ENCODE data around the gene PTPRK.

Gene PTPRK

GRCh38 chr6:128316258-128316929 is 204.0 kb downstream of the PTPRK start:
- H3K27ac ChIP-seq (ENCODE audit: low read depth, low read length), result peak overlapping the region; percentile 62
- no peak overlapping the region for H3K9ac ChIP-seq (ENCODE audit: low read depth, low read length)
- H3K4me3 ChIP-seq (ENCODE audit: low read depth, low read length), result 0 out of 2 replicates have a peak overlapping the region, but pooled peaks have one; percentile 5
- no peaks in the 10 kb centered on the region for H3K36me3 ChIP-seq (ENCODE audit: control insufficient read depth, insufficient read depth, low read length)
- H3K27me3 ChIP-seq (ENCODE audit: control insufficient read depth, insufficient read depth, low read length), result no peaks in the 10 kb centered on the region
- H3K4me1 ChIP-seq (ENCODE audit: control insufficient read depth, insufficient read depth, low read length), result peaks cover 71% of the 10 kb centered on the region
- no peaks in the 10 kb centered on the region for H3K9me3 ChIP-seq (ENCODE audit: control insufficient read depth, insufficient read depth, low read length)

- H3K9ac ChIP-seq (ENCODE audit: low read depth, low read length), result no peak overlapping the region
- no peaks in the 10 kb centered on the region for H3K9me3 ChIP-seq (ENCODE audit: control insufficient read depth, insufficient read depth, low read length)
- H3K36me3 ChIP-seq (ENCODE audit: control insufficient read depth, insufficient read depth, low read length), result no peaks in the 10 kb centered on the region
- no peak overlapping the region for H3K27ac ChIP-seq (ENCODE audit: low read depth, low read length)
- no peak overlapping the region for H3K4me3 ChIP-seq (ENCODE audit: low read depth, low read length)
- no peaks in the 10 kb centered on the region for H3K27me3 ChIP-seq (ENCODE audit: control insufficient read depth, insufficient read depth, low read length)
- H3K4me1 ChIP-seq (ENCODE audit: control insufficient read depth, insufficient read depth, low read length), result peaks cover 75% of the 10 kb centered on the region
Measured at GRCh38 chr6:128314190-128314589, 206.2 kb downstream of the PTPRK start.

- peaks cover 59% of the 10 kb centered on the region for H3K4me1 ChIP-seq (ENCODE audit: control insufficient read depth, insufficient read depth, low read length)
- no peaks in the 10 kb centered on the region for H3K27me3 ChIP-seq (ENCODE audit: control insufficient read depth, insufficient read depth, low read length)
- H3K36me3 ChIP-seq (ENCODE audit: control insufficient read depth, insufficient read depth, low read length), result no peaks in the 10 kb centered on the region
- H3K9ac ChIP-seq (ENCODE audit: low read depth, low read length), result no peak overlapping the region
- H3K9me3 ChIP-seq (ENCODE audit: control insufficient read depth, insufficient read depth, low read length), result no peaks in the 10 kb centered on the region
- H3K4me3 ChIP-seq (ENCODE audit: low read depth, low read length), result no peak overlapping the region
- H3K27ac ChIP-seq (ENCODE audit: low read depth, low read length), result no peak overlapping the region
Measured at GRCh38 chr6:128311944-128312570, 208.3 kb downstream of the PTPRK start.

GRCh38 chr6:128310451-128310850 is 209.9 kb downstream of the PTPRK start:
- no peaks in the 10 kb centered on the region for H3K36me3 ChIP-seq (ENCODE audit: control insufficient read depth, insufficient read depth, low read length)
- H3K4me1 ChIP-seq (ENCODE audit: control insufficient read depth, insufficient read depth, low read length), result peaks cover 45% of the 10 kb centered on the region
- H3K4me3 ChIP-seq (ENCODE audit: low read depth, low read length), result no peak overlapping the region
- H3K9ac ChIP-seq (ENCODE audit: low read depth, low read length), result no peak overlapping the region
- no peaks in the 10 kb centered on the region for H3K27me3 ChIP-seq (ENCODE audit: control insufficient read depth, insufficient read depth, low read length)
- no peaks in the 10 kb centered on the region for H3K9me3 ChIP-seq (ENCODE audit: control insufficient read depth, insufficient read depth, low read length)
- no peak overlapping the region for H3K27ac ChIP-seq (ENCODE audit: low read depth, low read length)

GRCh38 chr6:128307671-128308070 is 212.7 kb downstream of the PTPRK start:
- H3K27ac ChIP-seq (ENCODE audit: low read depth, low read length), result no peak overlapping the region
- no peak overlapping the region for H3K9ac ChIP-seq (ENCODE audit: low read depth, low read length)
- peaks cover 18% of the 10 kb centered on the region for H3K4me1 ChIP-seq (ENCODE audit: control insufficient read depth, insufficient read depth, low read length)
- no peaks in the 10 kb centered on the region for H3K36me3 ChIP-seq (ENCODE audit: control insufficient read depth, insufficient read depth, low read length)
- H3K4me3 ChIP-seq (ENCODE audit: low read depth, low read length), result no peak overlapping the region
- H3K27me3 ChIP-seq (ENCODE audit: control insufficient read depth, insufficient read depth, low read length), result no peaks in the 10 kb centered on the region
- no peaks in the 10 kb centered on the region for H3K9me3 ChIP-seq (ENCODE audit: control insufficient read depth, insufficient read depth, low read length)

GRCh38 chr6:128305976-128306375 is 214.4 kb downstream of the PTPRK start:
- Histone ChIP-seq H3K9me3 (ENCODE audit: control insufficient read depth, insufficient read depth, low read length) (no peaks in the 10 kb centered on the region), H3K9ac (ENCODE audit: low read depth, low read length) (no peak overlapping the region), H3K36me3 (ENCODE audit: control insufficient read depth, insufficient read depth, low read length) (no peaks in the 10 kb centered on the region), H3K27me3 (ENCODE audit: control insufficient read depth, insufficient read depth, low read length) (no peaks in the 10 kb centered on the region), H3K27ac (ENCODE audit: low read depth, low read length) (no peak overlapping the region), H3K4me3 (ENCODE audit: low read depth, low read length) (no peak overlapping the region), H3K4me1 (ENCODE audit: control insufficient read depth, insufficient read depth, low read length) (peaks cover 15% of the 10 kb centered on the region)

GRCh38 chr6:128305228-128305627 is 215.2 kb downstream of the PTPRK start:
- Histone ChIP-seq H3K9ac (ENCODE audit: low read depth, low read length) (no peak overlapping the region), H3K27me3 (ENCODE audit: control insufficient read depth, insufficient read depth, low read length) (no peaks in the 10 kb centered on the region), H3K9me3 (ENCODE audit: control insufficient read depth, insufficient read depth, low read length) (no peaks in the 10 kb centered on the region), H3K4me1 (ENCODE audit: control insufficient read depth, insufficient read depth, low read length) (peaks cover 9% of the 10 kb centered on the region), H3K36me3 (ENCODE audit: control insufficient read depth, insufficient read depth, low read length) (no peaks in the 10 kb centered on the region), H3K27ac (ENCODE audit: low read depth, low read length) (no peak overlapping the region), H3K4me3 (ENCODE audit: low read depth, low read length) (no peak overlapping the region)

GRCh38 chr6:128303870-128304269 is 216.5 kb downstream of the PTPRK start:
- no peaks in the 10 kb centered on the region for H3K4me1 ChIP-seq (ENCODE audit: control insufficient read depth, insufficient read depth, low read length)
- H3K27ac ChIP-seq (ENCODE audit: low read depth, low read length), result no peak overlapping the region
- H3K9ac ChIP-seq (ENCODE audit: low read depth, low read length), result no peak overlapping the region
- H3K36me3 ChIP-seq (ENCODE audit: control insufficient read depth, insufficient read depth, low read length), result no peaks in the 10 kb centered on the region
- no peak overlapping the region for H3K4me3 ChIP-seq (ENCODE audit: low read depth, low read length)
- no peaks in the 10 kb centered on the region for H3K27me3 ChIP-seq (ENCODE audit: control insufficient read depth, insufficient read depth, low read length)
- no peaks in the 10 kb centered on the region for H3K9me3 ChIP-seq (ENCODE audit: control insufficient read depth, insufficient read depth, low read length)

GRCh38 chr6:128302942-128303341 is 217.5 kb downstream of the PTPRK start:
- no peaks in the 10 kb centered on the region for H3K9me3 ChIP-seq (ENCODE audit: control insufficient read depth, insufficient read depth, low read length)
- no peaks in the 10 kb centered on the region for H3K36me3 ChIP-seq (ENCODE audit: control insufficient read depth, insufficient read depth, low read length)
- no peaks in the 10 kb centered on the region for H3K27me3 ChIP-seq (ENCODE audit: control insufficient read depth, insufficient read depth, low read length)
- H3K4me3 ChIP-seq (ENCODE audit: low read depth, low read length), result no peak overlapping the region
- no peak overlapping the region for H3K9ac ChIP-seq (ENCODE audit: low read depth, low read length)
- no peaks in the 10 kb centered on the region for H3K4me1 ChIP-seq (ENCODE audit: control insufficient read depth, insufficient read depth, low read length)
- H3K27ac ChIP-seq (ENCODE audit: low read depth, low read length), result no peak overlapping the region

- Histone ChIP-seq H3K36me3 (ENCODE audit: control insufficient read depth, insufficient read depth, low read length) (no peaks in the 10 kb centered on the region), H3K27ac (ENCODE audit: low read depth, low read length) (no peak overlapping the region), H3K4me3 (ENCODE audit: low read depth, low read length) (no peak overlapping the region), H3K9me3 (ENCODE audit: control insufficient read depth, insufficient read depth, low read length) (no peaks in the 10 kb centered on the region), H3K9ac (ENCODE audit: low read depth, low read length) (no peak overlapping the region), H3K4me1 (ENCODE audit: control insufficient read depth, insufficient read depth, low read length) (peaks cover 6% of the 10 kb centered on the region; the same call in 1 of the 2 replicates), H3K27me3 (ENCODE audit: control insufficient read depth, insufficient read depth, low read length) (no peaks in the 10 kb centered on the region)
Measured at GRCh38 chr6:128295670-128296069, 224.7 kb downstream of the PTPRK start.

- no peak overlapping the region for H3K27ac ChIP-seq (ENCODE audit: low read depth, low read length)
- H3K9ac ChIP-seq (ENCODE audit: low read depth, low read length), result no peak overlapping the region
- H3K4me1 ChIP-seq (ENCODE audit: control insufficient read depth, insufficient read depth, low read length), result peaks cover 6% of the 10 kb centered on the region; the same call in 1 of the 2 replicates
- no peaks in the 10 kb centered on the region for H3K36me3 ChIP-seq (ENCODE audit: control insufficient read depth, insufficient read depth, low read length)
- H3K27me3 ChIP-seq (ENCODE audit: control insufficient read depth, insufficient read depth, low read length), result no peaks in the 10 kb centered on the region
- H3K9me3 ChIP-seq (ENCODE audit: control insufficient read depth, insufficient read depth, low read length), result no peaks in the 10 kb centered on the region
- H3K4me3 ChIP-seq (ENCODE audit: low read depth, low read length), result no peak overlapping the region
Measured at GRCh38 chr6:128290221-128290620, 230.2 kb downstream of the PTPRK start.
